SK-N-SH (cell line): Measurements from ENCODE around the gene INTS12. TPM values are rescaled to one million over a fixed set of nuclear protein-coding genes. Genes with fewer than 3 reads are reported as not detected.

Experiments used
- CTCF ChIA-PET: fragments of 300-600, 350-600 bp; formaldehyde crosslinking; extraction: SDS; loops from one replicate; lab custom pipeline; 2021; lab: Yijun Ruan, JAX
- POLR2A ChIA-PET: fragments of 350-600 bp; sonication (Branson Sonifier 250); formaldehyde crosslinking; extraction: SDS; loops from one replicate; lab custom pipeline; 2020; ENCODE audit warnings: antibody characterized with exemption, inconsistent platforms; lab: Yijun Ruan, JAX
- DNase-seq: peaks from one replicate; pipeline ENCODE4 v3.0.0; 2012
- H2AFZ ChIP-seq: fragments of 200-600 bp; sonication (generic); 2 replicates; pipeline ENCODE4 v1.8.1; 2016; ENCODE audit warnings: antibody characterized with exemption, mild to moderate bottlenecking, low read depth
- H3F3A ChIP-seq: fragments of 200-600 bp; sonication (generic); replicated peaks from 2 replicates; pipeline ENCODE3; 2016; ENCODE audit warnings: antibody characterized with exemption, mild to moderate bottlenecking; ENCODE audit not compliant: insufficient read depth
- H3K27ac ChIP-seq, 2 experiments: fragments of 200-500 bp in 1 of 2; fragments of 200-600 bp in 1 of 2; sonication (Bioruptor generic) in 1 of 2; sonication (generic), shearing (Covaris generic) in 1 of 2; 2 replicates each; pipeline versions ENCODE4 v1.5.1 to v1.6.1; 2014 to 2016; ENCODE audit warnings: low read depth in 2 of 2, inconsistent platforms in 1 of 2, low read length in 1 of 2, mild to moderate bottlenecking in 1 of 2, mixed read lengths in 1 of 2
- H3K27me3 ChIP-seq: fragments of 200-600 bp; sonication (generic), shearing (Covaris generic); 2 replicates; pipeline ENCODE4 v1.6.1; 2016; ENCODE audit warnings: mixed run types; ENCODE audit not compliant: insufficient read depth
- H3K36me3 ChIP-seq, 2 experiments: fragments of 200-500 bp in 1 of 2; fragments of 200-600 bp in 1 of 2; sonication (Bioruptor generic) in 1 of 2; sonication (generic) in 1 of 2; replicated peaks in 1 of 2; 2 replicates each; pipeline versions ENCODE3 to v1.5.1; 2014 to 2016; ENCODE audit warnings: low read length in 1 of 2, mild to moderate bottlenecking in 1 of 2; ENCODE audit not compliant: insufficient read depth in 2 of 2, control insufficient read depth in 1 of 2
- H3K4me1 ChIP-seq, 2 experiments: fragments of 200-500 bp in 1 of 2; fragments of 200-600 bp in 1 of 2; sonication (Bioruptor generic) in 1 of 2; sonication (generic), shearing (Covaris generic) in 1 of 2; 2 replicates each; pipeline versions ENCODE4 v1.5.1 to v1.6.1; 2014 to 2016; ENCODE audit warnings: low read depth in 1 of 2, low read length in 1 of 2, mixed run types in 1 of 2; ENCODE audit not compliant: insufficient read depth in 2 of 2, control insufficient read depth in 1 of 2
- H3K4me2 ChIP-seq: fragments of 200-600 bp; sonication (generic), shearing (Covaris generic); 2 replicates; pipeline ENCODE4 v1.6.1; 2017; ENCODE audit warnings: mixed run types
- H3K4me3 ChIP-seq, 2 experiments: fragments of 200-500 bp in 1 of 2; fragments of 200-600 bp in 1 of 2; sonication (Bioruptor generic) in 1 of 2; sonication (generic), shearing (Covaris generic) in 1 of 2; 2 replicates each; pipeline versions ENCODE4 v1.5.1 to v1.8.1; 2014 to 2016; ENCODE audit warnings: low read depth in 2 of 2, inconsistent platforms in 1 of 2, low read length in 1 of 2, mild to moderate bottlenecking in 1 of 2, mixed read lengths in 1 of 2, moderate library complexity in 1 of 2
- H3K79me2 ChIP-seq: fragments of 200-600 bp; sonication (generic); 2 replicates; pipeline ENCODE4 v1.8.1; 2017; ENCODE audit warnings: mild to moderate bottlenecking; ENCODE audit not compliant: insufficient read depth
- H3K9ac ChIP-seq: fragments of 200-600 bp; sonication (generic); 2 replicates; pipeline ENCODE4 v1.6.1; 2017; ENCODE audit warnings: mixed run types
- H3K9me2 ChIP-seq: fragments of 200-600 bp; sonication (generic); 2 replicates; pipeline ENCODE4 v1.6.1; 2017; ENCODE audit warnings: mixed run types
- H3K9me3 ChIP-seq: fragments of 200-600 bp; sonication (generic); 2 replicates; pipeline ENCODE4 v1.6.1; 2017; ENCODE audit warnings: mixed run types, mild to moderate bottlenecking, moderate library complexity
- H4K20me1 ChIP-seq: fragments of 200-600 bp; sonication (generic); 2 replicates; pipeline ENCODE4 v1.6.1; 2017; ENCODE audit warnings: mild to moderate bottlenecking, mixed run types; ENCODE audit not compliant: insufficient read depth
- CTCF ChIP-seq: fragments of 200-600 bp; sonication (generic); IDR thresholded peaks from 2 replicates; pipeline ENCODE4 v1.6.1; 2017; ENCODE audit warnings: antibody characterized with exemption, mild to moderate bottlenecking, moderate library complexity
- EP300 ChIP-seq, 2 experiments: IDR thresholded peaks; 2 replicates each; pipeline versions ENCODE4 v1.4.0 to v1.6.1; 2012; ENCODE audit warnings: borderline replicate concordance in 1 of 2, low read depth in 1 of 2, low read length in 1 of 2
- FOXJ3 ChIP-seq: sonication (generic); formaldehyde crosslinking; IDR thresholded peaks from 2 replicates; pipeline ENCODE4 v1.5.1; 2020; ENCODE audit warnings: mild to moderate bottlenecking, missing genetic modification reagents
- MEF2A ChIP-seq: IDR thresholded peaks from 2 replicates; pipeline ENCODE4 v1.4.0; 2012; ENCODE audit warnings: low read depth, borderline replicate concordance
- NFIC ChIP-seq: IDR thresholded peaks from 2 replicates; pipeline ENCODE4 v1.4.0; 2012; ENCODE audit warnings: borderline replicate concordance
- NRF1 ChIP-seq: IDR thresholded peaks from 2 replicates; pipeline ENCODE4 v1.6.1; 2012; ENCODE audit warnings: low read depth, mild to moderate bottlenecking, low read length
- RAD21 ChIP-seq: IDR thresholded peaks from 2 replicates; pipeline ENCODE4 v1.6.1; 2012; ENCODE audit warnings: mild to moderate bottlenecking, low read length
- SIN3A ChIP-seq: IDR thresholded peaks from 2 replicates; pipeline ENCODE4 v1.6.1; 2012; ENCODE audit warnings: low read depth, mild to moderate bottlenecking, low read length, moderate library complexity, borderline replicate concordance
- SMC3 ChIP-seq: IDR thresholded peaks from 2 replicates; pipeline ENCODE4 v1.6.1; 2012; ENCODE audit warnings: low read depth, low read length, improper control_type of control experiment
- TCF12 ChIP-seq: IDR thresholded peaks from 2 replicates; pipeline ENCODE4 v1.4.0; 2012
- USF1 ChIP-seq: IDR thresholded peaks from 2 replicates; pipeline ENCODE4 v1.4.0; 2012; ENCODE audit warnings: low read depth, borderline replicate concordance
- WGBS: methylation state at CpG from one replicate; pipeline ENCODE4 v1.1.6; 2017; ENCODE audit warnings: low lambda C conversion rate; 5-methylcytosine and 5-hydroxymethylcytosine counted together
- polyA plus RNA-seq, 3 experiments: library from polyadenylated mRNA; depleted of rRNA; stranded (reverse); fragments of >200 nt; gene quantifications; 2 replicates each; pipeline ENCODE4 v1.2.3, GENCODE V29; 2012

The INTS12 gene
- polyA plus RNA-seq, 1 of the 3 experiments (the other 2 are of a cell fraction): 25.1 TPM

DNA sequence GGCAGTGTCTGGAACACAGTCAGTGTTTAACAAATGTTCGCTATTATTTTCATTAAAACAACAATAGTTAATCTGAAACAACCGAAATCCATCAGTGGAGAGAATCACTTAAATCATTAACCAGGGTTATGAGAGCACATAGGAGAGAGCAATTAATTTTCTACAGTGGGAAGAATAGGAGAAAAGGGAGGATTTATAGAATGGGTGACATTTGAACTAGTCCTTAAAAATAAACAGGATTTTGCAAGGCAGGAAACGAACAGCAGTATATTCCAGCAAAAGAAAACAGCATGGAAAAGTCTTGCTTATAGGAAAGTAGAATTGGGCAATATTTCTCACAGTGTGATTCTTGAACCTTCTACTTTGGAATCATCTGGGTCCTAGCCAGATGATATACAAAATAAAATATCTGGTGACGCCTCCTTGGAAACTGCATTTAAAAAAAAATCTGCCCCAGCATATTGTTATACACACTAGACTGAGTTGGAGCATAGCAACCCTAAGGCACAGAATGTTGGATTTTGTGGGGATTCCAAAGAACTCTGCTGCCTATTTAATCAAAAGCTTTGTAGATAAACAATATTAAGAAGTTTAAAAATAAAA, 56.1 kb downstream of the INTS12 start:
- Histone ChIP-seq H3K27ac (no peak overlapping the region), H4K20me1 (no peaks in the 10 kb centered on the region), H3K36me3 (no peaks in the 10 kb centered on the region), H3K4me2 (no peak overlapping the region), H3K4me3 (no peak overlapping the region), H3K9ac (no peak overlapping the region)
- ChIA-PET POLR2A (no interaction called here), CTCF (no interaction called here)
- 68% methylated on average over 4 of the region's 4 CpGs for WGBS
- DNase-seq: no peak
- no peak for TF ChIP-seq NFIC
- TF ChIP-seq SMC3: no peak
- no peak for TF ChIP-seq NRF1
- TF ChIP-seq TCF12: no peak
- TF ChIP-seq MEF2A: no peak
- no peak for TF ChIP-seq EP300 (IDR thresholded peaks at IDR 0.05; ENCODE audit: borderline replicate concordance in 1 of 2, low read depth in 1 of 2, low read length in 1 of 2)
- no peak for TF ChIP-seq CTCF
- no peak for TF ChIP-seq RAD21
- no peak for TF ChIP-seq USF1
- no peak for TF ChIP-seq SIN3A
- TF ChIP-seq, all 33 proteins: peak for 0
- Histone ChIP-seq H3K27me3 (no peaks in the 10 kb centered on the region; the same call in 1 of the 2 replicates), H3K79me2 (no peaks in the 10 kb centered on the region), H3K9me2 (no peaks in the 10 kb centered on the region), H3K4me1 (no peaks in the 10 kb centered on the region; a peak in 1 of 4 replicates), H3F3A (no peaks in the 10 kb centered on the region), H2AFZ (no peak overlapping the region), H3K9me3 (no peaks in the 10 kb centered on the region)

GRCh38 chr4:105651884-105652283, 56.6 kb downstream of the INTS12 start:
- ChIA-PET CTCF (no interaction called here), POLR2A (no interaction called here)
- no peak for DNase-seq
- Histone ChIP-seq H3K79me2 (no peaks in the 10 kb centered on the region), H3K27me3 (no peaks in the 10 kb centered on the region; the same call in 1 of the 2 replicates), H2AFZ (no peak overlapping the region), H3K4me1 (no peaks in the 10 kb centered on the region), H3K4me2 (no peak overlapping the region), H3K4me3 (no peak overlapping the region), H3F3A (no peaks in the 10 kb centered on the region), H3K9me3 (no peaks in the 10 kb centered on the region), H3K9ac (no peak overlapping the region), H3K36me3 (no peaks in the 10 kb centered on the region), H3K27ac (no peak overlapping the region), H4K20me1 (no peaks in the 10 kb centered on the region), H3K9me2 (no peaks in the 10 kb centered on the region)
- no peak for TF ChIP-seq SMC3
- TF ChIP-seq FOXJ3 (CRISPR knock-in tag): no peak
